ENCODE results near the gene DES.

Gene DES

DNA sequence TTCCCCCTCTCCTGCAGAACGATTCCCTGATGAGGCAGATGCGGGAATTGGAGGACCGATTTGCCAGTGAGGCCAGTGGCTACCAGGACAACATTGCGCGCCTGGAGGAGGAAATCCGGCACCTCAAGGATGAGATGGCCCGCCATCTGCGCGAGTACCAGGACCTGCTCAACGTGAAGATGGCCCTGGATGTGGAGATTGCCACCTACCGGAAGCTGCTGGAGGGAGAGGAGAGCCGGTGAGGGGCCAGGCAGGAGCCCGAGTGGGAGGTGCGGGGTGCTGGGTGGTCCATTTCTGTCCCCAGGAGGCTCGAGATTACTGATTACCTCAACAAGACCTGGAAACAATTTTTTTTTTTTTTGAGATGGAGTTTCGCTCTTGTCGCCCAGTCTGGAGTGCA is 3.1 kb downstream of the DES start:
- DNase-seq = no peak

DNA sequence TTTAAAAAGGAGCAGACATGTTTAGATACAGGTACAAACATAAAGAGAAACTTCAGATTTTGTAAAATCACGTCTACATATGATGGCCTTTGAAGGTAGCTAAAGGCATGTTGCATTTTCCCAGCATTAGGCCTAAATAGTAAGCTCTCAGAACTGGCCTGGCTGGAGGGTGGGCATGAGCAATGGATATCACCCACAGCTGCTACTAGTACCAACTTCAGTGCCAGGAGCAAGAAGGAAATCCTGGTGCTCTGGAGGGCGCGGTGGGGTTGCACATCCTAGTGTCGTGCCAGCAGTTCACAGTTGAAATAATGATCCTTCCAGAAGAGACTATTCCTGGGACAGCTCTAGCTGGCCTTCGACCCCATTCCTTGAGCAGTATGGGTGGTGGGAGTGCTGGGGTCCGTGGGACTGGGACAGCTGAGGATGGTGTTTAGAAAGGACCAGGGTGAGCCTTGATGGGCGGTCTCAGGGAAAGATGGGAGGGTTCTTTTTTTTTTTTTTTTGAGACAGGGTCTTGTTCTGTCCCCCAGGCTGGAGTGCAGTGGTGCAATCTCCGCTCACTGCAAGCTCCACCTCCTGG is 4.9 kb downstream of the DES start:
- no peak for DNase-seq

DNA sequence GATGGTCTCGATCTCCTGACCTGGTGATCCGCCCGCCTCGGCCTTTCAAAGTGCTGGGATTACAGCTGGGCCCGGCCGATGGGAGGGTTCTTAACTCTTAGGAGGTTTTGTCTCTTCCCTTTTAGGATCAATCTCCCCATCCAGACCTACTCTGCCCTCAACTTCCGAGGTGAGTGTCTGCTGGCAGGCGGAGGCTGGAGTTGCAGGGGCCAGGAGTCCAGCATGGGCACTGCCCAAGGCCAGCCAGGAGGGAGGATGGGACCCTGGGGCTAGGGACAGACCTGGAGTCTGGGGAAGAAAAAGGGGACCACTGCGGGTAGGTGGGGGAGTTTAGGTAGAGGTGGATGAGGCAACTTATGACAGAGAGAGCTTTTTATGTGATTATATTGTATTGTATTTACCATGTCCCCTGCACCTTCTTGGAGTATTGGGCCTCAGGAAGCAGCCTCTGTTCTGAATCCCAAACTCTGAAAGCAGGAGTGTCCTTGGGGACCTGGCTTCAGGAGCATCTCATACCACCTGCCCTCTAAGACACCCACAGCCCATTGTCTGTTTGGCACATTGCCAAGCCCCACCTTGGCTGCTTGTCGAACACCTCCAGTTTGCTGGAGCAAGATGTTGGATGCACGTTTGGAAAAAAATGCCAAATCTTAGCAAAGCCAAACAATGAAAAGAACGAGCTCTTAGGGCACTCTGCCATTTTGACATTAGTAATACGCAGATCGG is 5.6 kb downstream of the DES start:
- no peak for DNase-seq

DNA sequence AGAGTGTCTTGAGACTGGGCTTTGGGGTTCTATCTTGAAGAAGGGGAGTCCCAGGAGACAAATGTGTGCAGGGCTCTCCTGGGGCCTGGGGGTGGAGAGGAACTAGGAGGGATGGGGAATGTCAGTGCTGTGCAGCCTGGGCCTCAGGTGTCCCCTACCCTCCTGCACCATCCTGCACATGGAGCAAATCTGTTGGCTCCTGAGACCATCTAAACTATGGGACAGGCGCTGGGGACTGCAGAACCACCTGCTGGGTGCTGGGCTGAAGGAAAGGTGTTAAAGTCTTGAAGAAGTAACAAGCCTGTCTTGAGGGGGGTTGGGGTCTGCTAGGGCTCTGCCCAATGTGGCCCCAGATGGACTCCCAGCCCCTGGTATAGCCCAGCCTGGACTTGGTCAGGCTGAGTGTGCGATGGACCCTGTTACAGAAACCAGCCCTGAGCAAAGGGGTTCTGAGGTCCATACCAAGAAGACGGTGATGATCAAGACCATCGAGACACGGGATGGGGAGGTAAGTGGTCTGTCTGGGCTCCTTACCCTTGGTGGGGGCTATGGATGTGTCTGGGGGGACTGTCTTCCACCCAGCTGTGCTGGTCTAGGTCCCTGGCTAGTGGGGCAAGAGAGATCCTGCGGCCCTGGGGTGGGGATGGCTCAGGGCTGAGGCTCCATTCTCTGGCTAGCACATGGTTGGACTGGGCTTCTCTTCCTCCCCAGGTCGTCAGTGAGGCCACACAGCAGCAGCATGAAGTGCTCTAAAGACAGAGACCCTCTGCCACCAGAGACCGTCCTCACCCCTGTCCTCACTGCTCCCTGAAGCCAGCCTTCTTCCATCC is 7.3 kb downstream of the DES start:
- no peak for DNase-seq

DNA sequence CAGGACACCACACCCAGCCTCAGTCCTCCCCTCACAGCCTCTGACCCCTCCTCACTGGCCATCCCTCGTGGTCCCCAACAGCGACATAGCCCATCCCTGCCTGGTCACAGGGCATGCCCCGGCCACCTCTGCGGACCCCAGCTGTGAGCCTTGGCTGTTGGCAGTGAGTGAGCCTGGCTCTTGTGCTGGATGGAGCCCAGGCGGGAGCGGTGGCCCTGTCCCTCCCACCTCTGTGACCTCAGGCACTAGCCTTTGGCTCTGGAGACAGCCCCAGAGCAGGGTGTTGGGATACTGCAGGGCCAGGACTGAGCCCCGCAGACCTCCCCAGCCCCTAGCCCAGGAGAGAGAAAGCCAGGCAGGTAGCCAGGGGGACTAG is 7.9 kb downstream of the DES start:
- no peak for DNase-seq

DNA sequence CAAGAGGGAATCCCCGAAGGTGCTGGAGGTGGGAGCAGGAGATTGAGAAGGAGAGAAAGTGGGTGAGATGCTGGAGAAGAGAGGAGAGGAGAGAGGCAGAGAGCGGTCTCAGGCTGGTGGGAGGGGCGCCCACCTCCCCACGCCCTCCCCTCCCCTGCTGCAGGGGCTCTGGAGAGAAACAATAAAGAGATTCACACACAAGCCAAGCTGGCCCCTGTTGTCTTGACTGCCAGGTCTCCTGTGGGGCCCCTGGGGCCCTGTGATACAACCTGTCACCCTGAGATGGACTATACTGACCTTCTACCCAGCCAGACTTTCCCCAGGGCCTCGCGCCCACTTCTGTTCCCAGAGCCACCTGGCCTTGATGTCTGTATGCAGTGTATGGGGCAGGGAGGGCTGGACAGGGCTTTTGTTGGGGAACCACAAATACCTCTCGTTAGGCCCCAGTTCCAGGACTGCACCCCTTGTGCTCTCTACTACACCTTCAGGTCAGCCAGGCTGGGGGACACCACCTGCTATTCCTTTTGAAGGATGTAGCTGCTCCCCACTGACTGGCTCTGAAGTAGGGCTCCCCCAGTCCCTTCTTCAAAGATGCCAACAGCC is 8.5 kb downstream of the DES start:
- DNase-seq = no peak

DNA sequence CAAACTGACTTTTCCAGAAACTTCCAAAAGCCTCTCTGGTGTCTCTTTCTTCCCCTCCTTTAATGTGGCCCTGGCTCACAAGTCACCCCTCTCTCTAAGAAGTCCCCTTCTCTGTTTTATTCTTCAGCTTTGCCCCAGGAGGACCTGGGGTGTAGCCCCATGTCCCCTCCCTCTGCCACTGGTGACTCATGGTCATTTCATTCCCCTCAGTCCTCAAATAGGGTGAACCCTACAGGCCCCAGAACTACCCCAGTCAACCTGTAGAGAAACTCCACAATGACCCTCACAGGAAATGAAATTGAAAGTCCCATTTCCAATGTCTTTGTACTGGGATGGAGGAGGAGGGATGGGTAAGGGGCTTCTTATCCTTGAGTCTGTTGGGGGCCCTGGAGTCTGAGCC is 10.3 kb downstream of the DES start:
- no peak for DNase-seq

DNA sequence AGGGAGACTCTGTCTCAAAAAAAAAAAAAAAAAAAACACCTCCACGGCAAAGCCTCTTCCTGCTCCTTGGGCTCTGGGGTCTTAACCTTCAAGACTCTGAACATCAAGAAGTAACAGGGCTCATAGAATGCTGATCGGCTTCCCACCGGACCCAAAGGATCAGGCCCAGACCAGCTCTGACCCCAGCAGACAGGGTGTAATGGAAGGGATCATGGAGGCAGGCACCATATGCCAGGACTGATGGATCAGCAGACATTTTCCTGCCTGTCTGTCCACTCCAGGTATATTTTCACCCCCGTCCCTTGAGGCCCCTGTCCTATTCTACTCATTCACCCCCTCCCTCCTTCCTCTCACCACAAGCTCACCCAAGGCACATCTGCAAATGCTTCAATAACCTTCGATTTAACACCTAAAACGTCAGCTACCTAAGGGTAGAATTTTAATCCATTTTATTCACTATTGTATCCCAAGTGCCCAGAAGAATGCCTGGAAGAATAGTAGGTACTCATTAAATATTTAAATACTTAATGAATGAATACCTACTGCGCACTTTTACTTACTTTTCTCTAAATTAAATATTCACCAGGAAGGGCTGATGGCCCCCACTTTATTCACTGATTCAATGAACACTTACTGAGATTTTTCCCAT is 11.9 kb downstream of the DES start:
- no peak for DNase-seq

DNA sequence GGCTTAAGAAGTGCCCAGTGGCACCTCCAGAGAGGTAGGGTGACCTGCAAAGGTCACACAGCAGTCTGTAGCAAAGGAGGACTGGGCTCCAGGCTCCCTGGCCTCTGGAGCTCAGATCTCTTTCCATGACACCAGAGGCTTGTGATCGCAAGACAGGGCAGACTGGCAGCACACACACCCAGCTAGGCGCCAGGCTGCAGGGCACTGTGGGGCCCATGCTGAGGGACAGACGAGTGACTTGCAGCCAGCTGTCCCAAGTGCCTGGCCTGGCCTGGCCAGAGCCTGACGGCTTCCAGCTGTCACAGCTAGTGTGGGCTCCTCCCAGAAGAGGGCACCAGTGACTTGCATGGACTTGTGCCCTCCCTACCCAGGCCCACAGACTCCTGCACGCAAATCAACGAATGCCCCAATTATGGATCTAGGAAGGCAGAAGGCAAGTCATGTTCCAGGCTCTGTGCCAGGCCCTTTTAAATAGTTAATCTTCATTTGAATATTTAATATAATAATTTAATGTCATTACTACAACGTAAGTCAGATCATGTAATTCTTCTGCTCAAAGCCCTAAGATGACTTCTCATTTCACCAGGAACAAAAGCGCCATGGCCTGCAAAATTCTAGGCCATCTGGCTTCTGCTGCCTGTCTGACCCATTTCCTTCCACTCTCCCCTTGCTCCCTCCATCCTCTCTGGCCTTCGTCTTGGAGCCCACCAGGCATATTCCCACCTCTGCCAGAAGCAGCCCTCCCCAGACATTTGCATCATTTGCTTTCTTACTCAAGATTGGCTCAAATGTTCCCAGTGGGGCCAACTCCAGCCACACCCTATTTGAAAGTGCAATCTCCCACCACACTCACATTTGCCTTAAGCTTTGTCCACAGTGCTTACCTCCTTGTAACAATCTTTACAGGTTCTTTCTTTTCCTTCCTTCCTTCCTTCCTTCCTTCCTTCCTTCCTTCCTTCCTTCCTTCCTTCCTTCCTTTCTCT is 12.7 kb downstream of the DES start:
- DNase-seq = no peak

DNA sequence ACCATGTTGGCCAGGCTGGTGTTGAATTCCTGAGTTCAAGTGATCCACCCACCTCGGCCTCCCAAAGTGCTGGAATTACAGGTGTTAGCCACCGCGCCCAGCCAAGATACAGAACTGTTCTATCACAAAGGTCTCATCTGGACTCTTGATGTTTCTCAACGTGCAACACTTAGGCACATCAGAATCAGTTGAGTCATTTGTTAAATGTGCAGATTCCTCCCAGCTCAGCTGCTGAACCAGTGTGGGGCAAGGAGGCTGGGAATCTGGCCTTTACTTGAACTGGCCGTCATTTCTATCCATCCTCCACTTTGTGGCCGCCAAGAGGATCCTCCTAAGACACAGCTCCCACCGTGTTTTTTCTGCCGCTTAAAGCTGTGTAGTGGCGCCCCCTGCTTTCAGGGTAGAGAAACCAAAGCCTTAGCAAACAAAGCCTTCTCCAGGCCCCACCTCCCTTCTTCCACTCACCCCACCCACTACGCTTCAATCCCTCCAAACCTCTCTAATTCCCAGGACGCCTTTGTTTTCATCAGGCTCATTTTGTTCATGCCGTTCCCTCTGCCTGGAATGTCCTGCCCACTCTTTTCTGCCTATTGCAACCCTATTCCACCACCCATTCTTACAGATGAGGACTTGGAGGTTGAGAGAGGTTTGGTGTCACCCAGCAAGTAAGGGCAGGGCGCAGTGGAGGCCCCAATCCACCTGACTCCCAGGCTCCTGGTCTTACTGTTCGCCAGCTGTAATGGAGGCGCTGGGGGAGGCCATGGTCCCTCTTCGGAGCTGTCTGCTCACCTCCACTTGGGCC is 15.7 kb downstream of the DES start:
- DNase-seq = no peak

DNA sequence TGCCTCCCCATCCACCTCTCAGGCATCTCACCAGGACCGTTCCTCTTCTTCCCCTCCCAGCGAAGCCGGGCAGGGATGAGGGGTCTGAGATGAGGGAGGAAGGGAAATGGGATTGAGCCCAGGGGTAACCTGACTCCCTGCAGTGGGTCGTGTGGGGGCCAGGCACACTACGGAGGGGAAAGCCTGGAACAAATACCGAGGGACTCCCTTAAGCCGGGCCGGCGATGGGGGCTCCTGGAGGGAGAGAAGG is 16.2 kb downstream of the DES start:
- DNase-seq = no peak

DNA sequence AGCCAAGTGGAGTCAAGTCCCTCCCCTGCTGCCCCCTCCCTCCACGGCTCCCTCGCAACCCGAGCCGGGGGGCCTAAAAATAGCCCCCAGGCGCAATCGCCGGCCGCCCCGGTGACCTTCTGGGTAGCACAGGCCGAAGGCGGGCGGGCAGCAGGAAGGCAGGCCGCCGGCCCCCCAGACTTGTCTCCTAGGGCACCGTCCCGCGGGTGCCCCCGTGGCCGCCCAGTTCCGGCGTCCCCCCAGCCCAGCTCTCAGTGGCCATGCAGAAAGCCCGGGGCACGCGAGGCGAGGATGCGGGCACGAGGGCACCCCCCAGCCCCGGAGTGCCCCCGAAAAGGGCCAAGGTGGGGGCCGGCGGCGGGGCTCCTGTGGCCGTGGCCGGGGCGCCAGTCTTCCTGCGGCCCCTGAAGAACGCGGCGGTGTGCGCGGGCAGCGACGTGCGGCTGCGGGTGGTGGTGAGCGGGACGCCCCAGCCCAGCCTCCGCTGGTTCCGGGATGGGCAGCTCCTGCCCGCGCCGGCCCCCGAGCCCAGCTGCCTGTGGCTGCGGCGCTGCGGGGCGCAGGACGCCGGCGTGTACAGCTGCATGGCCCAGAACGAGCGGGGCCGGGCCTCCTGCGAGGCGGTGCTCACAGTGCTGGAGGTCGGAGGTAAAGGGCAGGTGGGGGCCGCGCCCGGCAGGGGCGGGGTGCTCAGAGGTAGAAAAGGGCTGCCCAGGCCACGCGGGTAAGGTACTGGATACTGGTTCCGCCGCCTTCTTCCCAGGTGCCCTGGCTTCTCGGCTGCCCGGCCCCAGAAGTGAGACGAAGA is 16.7 kb downstream of the DES start, which contains the start of gene SPEG:
SPEG (plus strand) TSS at position 126 of the 808 bp plus-strand sequence; CDS start at position 261, 135 bp downstream.
- no peak for DNase-seq

DNA sequence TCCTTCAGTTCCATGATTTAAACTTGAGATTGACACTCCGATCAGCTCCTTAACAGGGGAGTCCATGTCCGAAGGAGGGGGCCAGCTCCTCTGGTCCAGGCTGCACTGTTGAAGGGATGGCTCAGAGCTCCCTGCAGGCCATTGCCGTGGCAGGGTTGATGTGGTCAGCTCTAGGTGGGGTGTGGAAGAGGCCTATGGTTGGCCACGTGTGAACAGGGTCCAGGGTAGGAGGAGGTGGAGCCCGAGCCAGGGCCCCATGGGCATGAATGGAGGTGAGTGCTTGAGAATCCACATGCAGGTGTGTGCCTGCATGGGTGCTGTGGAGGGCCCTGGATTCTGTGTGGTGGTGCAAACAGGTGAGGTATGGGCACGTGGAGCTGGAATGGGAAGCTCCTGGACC is 17.5 kb downstream of the DES start:
- no peak for DNase-seq

DNA sequence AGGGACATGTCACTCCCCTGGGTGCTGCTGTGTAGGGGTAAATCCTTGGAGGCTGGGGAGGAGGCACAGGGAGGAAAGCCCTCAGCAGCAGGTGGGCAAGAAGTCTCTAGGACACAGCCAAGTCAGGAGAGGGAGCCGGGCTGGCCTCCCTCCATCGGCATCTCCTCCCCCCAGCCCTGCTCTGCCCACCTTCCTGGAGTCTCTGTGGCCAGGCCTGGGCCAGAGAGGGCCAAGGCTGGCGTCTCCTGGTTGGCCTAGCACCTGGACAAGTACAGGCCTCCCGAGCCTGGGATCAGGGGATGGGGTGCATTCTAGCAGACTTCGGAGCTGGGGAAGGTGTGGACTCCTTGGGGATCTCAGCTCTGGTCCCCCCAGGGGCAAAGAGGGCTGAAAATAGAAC is 18.3 kb downstream of the DES start:
- no peak for DNase-seq

DNA sequence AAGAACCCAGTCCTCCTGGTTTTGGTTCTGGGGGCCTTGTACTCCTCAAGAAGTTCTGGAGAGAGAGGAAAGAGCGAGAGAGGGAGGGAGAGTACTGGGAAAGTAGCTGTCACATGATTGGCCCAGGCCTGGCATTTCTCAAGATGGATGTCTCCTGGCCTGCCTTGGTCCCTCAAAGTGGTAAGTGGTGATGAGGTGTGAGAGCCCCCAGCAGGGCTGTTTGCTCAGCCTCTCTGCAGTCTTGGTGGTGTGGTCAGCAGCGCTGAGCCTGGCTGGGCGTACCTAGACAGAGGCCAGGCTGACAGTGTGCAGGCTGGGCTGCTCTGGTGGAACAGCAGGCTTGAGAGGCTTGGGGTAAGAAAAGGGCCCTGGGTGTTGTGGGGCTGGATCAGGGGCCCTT is 19.0 kb downstream of the DES start:
- DNase-seq = no peak

DNA sequence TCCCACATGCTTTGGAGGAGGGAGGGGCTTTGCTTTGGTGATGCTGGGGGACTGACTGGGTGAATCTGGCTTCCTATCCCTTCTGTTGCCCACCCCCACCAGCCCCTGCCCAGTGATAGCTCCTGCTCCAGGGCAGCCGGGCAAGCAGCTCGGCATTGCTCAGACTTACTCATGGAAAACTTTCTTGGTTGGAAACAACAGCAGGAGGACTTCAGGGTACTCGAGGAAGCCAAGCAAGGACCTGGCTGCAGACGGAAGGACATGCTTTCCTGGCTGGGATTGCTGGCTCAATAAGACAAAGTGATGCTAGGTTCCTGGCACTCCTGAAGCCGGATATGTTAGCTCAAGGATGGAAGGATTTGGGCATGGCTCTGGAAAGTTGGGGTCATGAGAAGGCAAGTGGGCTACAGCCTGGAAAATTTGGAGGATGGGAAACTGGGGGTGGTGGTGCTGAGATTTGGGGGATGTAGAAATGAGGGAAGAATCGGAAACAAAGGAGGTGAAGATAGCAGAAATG is 19.6 kb downstream of the DES start:
- DNase-seq = no peak

DNA sequence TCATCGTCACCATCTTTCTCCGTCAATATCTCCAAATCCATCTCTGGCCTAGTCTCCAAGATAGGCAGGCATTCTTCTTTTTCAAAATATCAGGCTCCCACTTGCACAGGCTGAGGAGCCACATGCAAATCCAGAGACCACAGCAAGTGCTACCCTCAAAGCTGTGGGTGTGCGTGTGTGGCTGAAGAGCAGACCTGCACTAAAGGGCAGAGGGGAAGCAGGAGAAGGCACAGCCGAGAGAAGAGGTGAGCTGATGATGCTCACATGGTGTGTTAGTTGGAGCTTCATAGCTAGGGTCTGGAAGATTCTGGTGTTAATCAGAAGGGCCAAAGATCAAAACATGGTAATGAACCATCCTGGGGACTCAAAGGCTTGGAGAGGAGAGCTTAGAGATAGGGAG is 20.3 kb downstream of the DES start:
- no peak for DNase-seq

DNA sequence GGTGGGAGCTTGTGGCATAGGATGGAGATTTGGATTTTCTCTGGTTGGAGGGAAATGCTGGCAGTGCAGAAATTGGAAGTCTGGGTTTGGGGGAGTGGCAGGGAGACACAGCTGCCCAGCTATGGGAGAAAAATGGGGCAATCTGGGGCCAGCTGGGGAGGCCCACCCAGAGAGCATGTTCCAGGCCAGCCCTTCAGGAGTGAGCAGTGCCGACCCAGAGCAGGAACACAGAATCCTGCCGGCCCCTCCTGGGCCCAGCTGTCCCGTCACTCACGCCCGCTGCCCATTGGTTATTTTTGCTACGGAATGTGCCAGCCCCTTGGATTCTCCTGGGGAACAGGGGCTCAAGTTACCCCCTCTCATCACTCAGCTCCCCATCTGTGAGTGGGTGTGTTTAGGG is 21.3 kb downstream of the DES start:
- no peak for DNase-seq

DNA sequence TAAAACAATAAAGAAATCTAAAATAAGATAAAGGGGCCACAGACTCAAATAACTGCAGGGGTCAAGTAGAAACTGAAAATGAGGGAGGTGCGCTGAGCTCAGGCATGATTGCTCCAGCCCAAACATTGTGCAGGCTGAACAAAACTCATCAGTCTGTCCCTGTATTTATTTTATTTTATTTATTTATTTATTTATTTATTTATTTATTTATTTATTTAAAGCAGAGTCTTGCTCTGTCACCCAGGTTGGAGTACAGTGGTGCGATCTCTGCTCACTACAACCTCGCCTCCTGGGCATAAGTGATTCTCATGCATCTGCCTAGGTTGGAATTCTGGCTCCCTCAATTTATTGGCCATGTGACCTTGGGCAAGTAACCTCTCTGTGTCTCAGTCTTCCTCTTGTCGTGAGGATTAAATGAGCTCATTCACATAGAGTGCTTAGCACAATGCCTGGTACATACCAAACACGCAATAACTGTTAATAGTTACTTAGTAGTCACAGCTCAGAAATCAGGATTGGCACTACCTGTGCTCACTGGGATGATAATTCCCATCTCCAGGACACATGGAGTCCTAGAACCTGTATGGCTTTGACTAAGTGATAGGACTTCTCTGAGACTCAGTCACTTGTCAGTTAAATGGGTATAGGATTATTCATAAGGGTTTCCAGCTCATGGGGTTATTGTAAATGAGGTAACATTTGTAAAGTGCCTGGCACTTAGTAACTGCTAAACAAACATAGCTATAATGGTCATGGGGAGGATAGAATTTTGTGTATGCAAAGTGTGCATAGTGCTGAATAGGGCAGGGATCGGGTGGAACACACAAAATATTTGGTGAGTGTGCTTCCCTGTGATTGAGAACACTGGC is 22.4 kb downstream of the DES start:
- DNase-seq = no peak

Measured in amniotic stem cell (primary cell).